Esophagus muscularis mucosa (tissue), 2 donors: ENCODE results near the gene CDC5L.

Source experiments
- POLR2A ChIP-seq: fragments of 450-650 bp; IDR thresholded peaks from one replicate; pipeline ENCODE4 v1.6.1; 2017; ENCODE audit warnings: antibody characterized with exemption, moderate library complexity, mild to moderate bottlenecking, low read depth
- POLR2AphosphoS5 ChIP-seq, 2 donors: sonication (generic); formaldehyde crosslinking; IDR thresholded peaks; one replicate each; pipeline ENCODE4 v1.6.1; 2017; ENCODE audit warnings: antibody characterized with exemption in 2 of 2

DNA sequence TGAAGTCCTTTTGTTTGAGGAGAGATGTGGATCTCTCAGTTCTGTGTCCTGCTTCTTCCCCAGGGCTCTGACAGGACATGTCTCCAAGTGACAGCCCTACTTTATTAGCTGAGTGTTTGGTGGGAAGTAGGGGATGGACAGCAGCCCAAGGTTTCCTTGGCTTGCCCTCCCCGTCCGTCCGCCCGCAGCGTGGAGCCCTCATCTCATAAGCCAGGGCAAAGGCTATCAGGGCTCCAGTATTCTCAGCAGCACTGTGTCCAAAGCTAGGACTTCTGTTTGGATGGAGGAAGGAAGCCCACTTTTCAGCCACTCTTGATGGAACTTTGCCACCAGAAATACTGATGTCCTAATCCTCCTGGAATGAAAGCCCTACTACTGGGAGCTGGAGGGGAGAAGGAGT, 13.6 kb downstream of the CDC5L start:
- TF ChIP-seq POLR2A (no peak), POLR2AphosphoS5 (IDR thresholded peaks at IDR 0.05) (no peak)
